Measurements from ENCODE around the gene CACNA1I.

Gene CACNA1I

GRCh38 chr22:39662686-39663052, 92.1 kb downstream of the CACNA1I start:
- TF ChIP-seq, protein P1, sequence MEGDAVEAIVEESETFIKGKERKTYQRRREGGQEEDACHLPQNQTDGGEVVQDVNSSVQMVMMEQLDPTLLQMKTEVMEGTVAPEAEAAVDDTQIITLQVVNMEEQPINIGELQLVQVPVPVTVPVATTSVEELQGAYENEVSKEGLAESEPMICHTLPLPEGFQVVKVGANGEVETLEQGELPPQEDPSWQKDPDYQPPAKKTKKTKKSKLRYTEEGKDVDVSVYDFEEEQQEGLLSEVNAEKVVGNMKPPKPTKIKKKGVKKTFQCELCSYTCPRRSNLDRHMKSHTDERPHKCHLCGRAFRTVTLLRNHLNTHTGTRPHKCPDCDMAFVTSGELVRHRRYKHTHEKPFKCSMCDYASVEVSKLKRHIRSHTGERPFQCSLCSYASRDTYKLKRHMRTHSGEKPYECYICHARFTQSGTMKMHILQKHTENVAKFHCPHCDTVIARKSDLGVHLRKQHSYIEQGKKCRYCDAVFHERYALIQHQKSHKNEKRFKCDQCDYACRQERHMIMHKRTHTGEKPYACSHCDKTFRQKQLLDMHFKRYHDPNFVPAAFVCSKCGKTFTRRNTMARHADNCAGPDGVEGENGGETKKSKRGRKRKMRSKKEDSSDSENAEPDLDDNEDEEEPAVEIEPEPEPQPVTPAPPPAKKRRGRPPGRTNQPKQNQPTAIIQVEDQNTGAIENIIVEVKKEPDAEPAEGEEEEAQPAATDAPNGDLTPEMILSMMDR (IDR thresholded peaks at IDR 0.05; ENCODE audit: low read depth, low read length), result no peak
- no peak for DNase-seq (ENCODE audit: low read depth in 2 of 2)
- no peak overlapping the region for H3K4me3 ChIP-seq (replicated peaks in 1 of 2; ENCODE audit: low read depth in 2 of 2, low read length in 2 of 2)

- no peak for DNase-seq (ENCODE audit: low read depth in 2 of 2)
- H3K4me3 ChIP-seq (replicated peaks in 1 of 2; ENCODE audit: low read depth in 2 of 2, low read length in 2 of 2), result no peak overlapping the region
- TF ChIP-seq, protein P1 (IDR thresholded peaks at IDR 0.05; ENCODE audit: low read depth, low read length), result no peak
Observed at GRCh38 chr22:39663751-39664150, 93.2 kb downstream of the CACNA1I start.

GRCh38 chr22:39664485-39665200, 94.1 kb downstream of the CACNA1I start:
- TF ChIP-seq, protein P1 (IDR thresholded peaks at IDR 0.05; ENCODE audit: low read depth, low read length), result no peak
- H3K4me3 ChIP-seq (replicated peaks in 1 of 2; ENCODE audit: low read depth in 2 of 2, low read length in 2 of 2), result no peak overlapping the region
- DNase-seq (ENCODE audit: low read depth in 2 of 2), result no peak

DNA sequence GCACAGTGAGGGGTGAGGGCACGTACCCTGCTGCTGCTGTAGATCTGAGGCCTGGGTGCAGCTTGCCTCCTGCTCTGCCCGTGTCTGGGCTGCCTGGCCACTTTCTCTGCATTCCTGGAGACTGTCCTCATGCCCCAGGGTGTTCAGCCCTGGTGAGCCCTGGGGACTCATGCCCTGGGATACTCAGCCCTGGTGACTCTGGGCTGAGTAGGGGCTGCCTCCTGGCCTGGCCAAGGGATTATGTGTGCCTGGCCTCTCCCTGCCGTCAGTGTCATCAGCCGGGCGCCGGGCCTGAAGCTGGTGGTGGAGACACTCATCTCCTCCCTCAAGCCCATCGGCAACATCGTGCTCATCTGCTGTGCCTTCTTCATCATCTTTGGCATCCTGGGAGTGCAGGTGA, 94.7 kb downstream of the CACNA1I start:
- TF ChIP-seq, protein P1 (IDR thresholded peaks at IDR 0.05; ENCODE audit: low read depth, low read length), result no peak
- H3K4me3 ChIP-seq (replicated peaks in 1 of 2; ENCODE audit: low read depth in 2 of 2, low read length in 2 of 2), result no peak overlapping the region
- no peak for DNase-seq (ENCODE audit: low read depth in 2 of 2)

GRCh38 chr22:39665661-39666431, 95.3 kb downstream of the CACNA1I start:
- H3K4me3 ChIP-seq (replicated peaks in 1 of 2; ENCODE audit: low read depth in 2 of 2, low read length in 2 of 2), result no peak overlapping the region
- DNase-seq (ENCODE audit: low read depth in 2 of 2), result no peak
- TF ChIP-seq, protein P1 (IDR thresholded peaks at IDR 0.05; ENCODE audit: low read depth, low read length), result no peak

DNA sequence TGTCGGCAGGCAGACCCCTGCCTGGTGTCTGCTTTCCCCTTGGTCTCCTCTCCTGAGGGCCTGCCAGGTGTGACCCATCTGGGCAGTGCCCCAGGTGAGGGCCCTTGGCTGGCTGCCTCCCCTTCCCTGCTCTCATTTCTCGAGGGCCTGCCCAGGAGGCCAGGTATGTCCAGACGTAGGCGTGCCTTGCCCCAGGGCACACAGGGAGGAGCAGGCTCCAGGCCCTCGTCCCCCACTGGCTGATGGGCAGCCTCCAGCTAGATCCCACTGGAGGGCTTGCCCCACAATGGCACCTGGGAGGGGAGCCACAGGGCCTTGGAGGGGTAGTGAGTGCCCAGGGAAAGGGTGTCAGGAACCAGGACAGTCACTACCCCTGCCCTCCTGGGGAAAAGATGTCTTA, 95.9 kb downstream of the CACNA1I start:
- no peak for DNase-seq (ENCODE audit: low read depth in 2 of 2)
- no peak overlapping the region for H3K4me3 ChIP-seq (replicated peaks in 1 of 2; ENCODE audit: low read depth in 2 of 2, low read length in 2 of 2)
- TF ChIP-seq, protein P1 (IDR thresholded peaks at IDR 0.05; ENCODE audit: low read depth, low read length), result no peak
